ENCODE data around the gene ADORA2B.
"Not testable (repeated sequence)": the region's sequence is repeated elsewhere in the genome, so short reads cannot be mapped to it uniquely, and the experiment has no call there.

ADORA2B gene

GRCh38 chr17:15944759-15945526, at the start of gene ADORA2B:
ADORA2B (plus strand) TSS chr17:15945130; CDS start chr17:15945249, 119 bp downstream.
- DNase-seq = no peak

- DNase-seq = no peak
These were observed 48.7 kb upstream of the ADORA2B start for GRCh38 chr17:15896277-15896676.

DNA sequence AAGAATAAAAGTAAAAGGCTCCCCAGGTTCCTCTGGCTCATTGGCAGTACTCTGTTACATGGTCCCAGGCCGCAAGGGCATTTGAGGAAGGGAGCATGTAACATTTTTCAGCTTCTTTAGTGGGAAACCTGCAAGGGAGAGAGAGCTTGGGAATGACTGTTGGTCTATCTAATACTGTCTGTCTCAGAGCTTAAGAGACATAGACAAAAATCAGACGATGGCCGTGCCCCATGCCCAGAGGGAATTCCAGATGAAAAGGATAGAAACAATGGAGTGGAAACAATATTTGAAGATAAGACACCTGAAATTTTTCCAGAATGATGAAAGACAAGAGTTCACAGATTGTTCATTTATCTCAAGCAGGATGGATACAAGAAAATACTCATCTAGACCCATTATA, 48.1 kb upstream of the ADORA2B start:
- no peak for DNase-seq

- DNase-seq = not testable (repeated sequence)
These were observed 45.3 kb upstream of the ADORA2B start for GRCh38 chr17:15899596-15899995.

GRCh38 chr17:15900871-15901270, 44.1 kb upstream of the ADORA2B start:
- DNase-seq = no peak

DNA sequence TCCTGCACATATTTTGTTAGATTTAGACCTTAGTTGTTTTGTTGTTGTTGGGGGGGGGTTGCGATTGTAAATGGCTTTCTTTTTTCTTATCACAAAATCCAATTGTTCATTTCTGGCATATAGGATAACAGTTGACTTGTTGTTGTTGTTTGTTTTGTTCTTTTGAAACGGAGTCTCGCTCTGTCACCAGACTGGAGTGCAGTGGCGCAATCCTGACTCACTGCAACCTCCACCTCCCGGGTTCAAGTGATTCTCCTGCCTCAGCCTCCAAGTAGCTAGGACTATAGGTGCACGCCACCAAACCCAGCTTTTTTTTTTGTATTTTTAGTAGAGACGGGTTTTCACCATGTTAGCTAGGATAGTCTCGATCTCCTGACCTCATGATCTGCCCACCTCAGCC, 39.7 kb upstream of the ADORA2B start:
- DNase-seq = not testable (repeated sequence)

- DNase-seq = no peak
These were observed 37.6 kb upstream of the ADORA2B start for GRCh38 chr17:15907290-15907689.

DNA sequence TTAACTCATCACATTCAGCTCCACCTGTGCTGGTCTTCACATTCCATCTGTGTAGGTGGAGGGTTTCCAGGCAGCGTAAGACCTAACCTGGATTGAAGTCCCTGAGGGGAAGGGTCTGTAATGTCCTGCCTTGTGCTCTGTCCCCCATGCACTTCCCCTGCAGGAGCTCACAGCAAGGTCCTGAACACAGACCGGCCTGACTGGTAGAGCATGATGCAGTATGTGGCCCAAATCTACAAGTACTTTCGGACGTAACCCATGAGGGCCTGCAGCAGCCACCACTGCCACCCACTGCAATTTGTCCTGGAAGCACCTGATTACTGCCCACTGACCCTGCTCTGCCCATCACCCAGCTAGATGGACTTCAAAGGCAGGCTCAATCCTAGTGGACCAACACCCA, 36.6 kb upstream of the ADORA2B start:
- DNase-seq = no peak

DNA sequence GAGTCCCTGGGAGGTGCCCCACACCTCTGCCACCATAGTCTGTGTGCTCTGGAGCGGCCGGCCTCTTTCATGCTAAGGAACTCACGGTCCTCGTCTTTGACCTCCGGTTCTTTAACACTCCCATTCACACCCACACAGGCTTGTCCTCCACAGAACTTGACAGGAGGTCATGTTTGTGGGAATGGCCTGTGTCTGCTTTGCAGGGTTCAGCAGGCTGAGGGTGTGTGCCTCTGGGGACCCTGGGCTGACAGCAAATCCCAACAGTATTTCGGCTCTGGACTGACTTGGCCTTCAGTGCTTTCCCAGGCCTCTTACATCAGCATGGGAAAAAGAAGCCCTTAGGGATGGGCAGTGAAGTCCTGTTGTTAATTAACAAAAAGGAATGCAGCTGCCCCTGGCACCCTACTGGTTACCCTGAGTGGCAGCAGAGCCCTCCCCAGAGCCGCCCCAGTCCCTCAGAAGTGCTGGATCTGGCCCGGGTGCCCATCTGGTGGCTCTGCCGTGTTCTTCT, 35.4 kb upstream of the ADORA2B start:
- DNase-seq = no peak

GRCh38 chr17:15910791-15911190, 34.1 kb upstream of the ADORA2B start:
- no peak for DNase-seq

GRCh38 chr17:15911701-15912100, 33.2 kb upstream of the ADORA2B start:
- not testable (repeated sequence) for DNase-seq

- no peak for DNase-seq
These were observed 32.4 kb upstream of the ADORA2B start for GRCh38 chr17:15912416-15912955.

DNA sequence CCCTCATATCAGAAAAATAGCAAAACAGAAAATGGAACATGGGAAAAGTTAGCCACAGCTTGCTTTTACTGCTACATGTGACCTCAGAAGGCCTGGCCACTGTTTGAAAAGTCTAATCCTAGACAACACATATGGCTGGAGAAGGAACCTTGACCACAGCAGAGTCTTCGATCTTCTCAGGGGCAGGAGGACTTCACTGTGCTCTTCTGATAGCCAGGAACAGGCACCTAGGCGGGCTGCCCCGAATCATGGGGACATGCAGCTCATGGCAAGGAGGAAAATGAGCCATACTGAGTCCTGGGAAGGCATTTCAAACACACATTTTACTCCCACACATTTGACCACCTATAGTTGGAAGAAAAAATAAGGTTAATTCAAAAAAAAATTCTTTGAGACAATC, 31.1 kb upstream of the ADORA2B start:
- DNase-seq = no peak

- no peak for DNase-seq
These were observed 30.3 kb upstream of the ADORA2B start for GRCh38 chr17:15914400-15915170.

DNA sequence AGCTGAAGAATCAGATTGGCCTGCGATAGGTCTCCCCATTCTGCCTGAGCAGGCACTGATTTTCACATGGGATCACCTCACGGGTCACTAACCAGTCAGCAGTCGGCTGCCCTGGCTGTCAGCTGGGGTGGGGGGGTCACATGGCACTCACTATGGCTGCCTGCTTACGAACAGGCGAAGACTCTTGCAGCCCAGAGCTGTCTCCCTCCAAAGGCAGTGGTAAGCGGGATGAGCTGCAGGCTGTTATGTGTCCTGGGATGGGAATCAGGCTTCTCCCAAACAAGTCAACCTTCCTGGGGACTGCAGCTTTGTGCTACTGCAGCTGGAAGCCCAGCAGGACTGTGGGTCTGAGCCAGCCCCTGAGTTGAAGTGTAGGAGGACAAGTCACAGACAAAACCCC, 29.0 kb upstream of the ADORA2B start:
- DNase-seq = no peak

DNA sequence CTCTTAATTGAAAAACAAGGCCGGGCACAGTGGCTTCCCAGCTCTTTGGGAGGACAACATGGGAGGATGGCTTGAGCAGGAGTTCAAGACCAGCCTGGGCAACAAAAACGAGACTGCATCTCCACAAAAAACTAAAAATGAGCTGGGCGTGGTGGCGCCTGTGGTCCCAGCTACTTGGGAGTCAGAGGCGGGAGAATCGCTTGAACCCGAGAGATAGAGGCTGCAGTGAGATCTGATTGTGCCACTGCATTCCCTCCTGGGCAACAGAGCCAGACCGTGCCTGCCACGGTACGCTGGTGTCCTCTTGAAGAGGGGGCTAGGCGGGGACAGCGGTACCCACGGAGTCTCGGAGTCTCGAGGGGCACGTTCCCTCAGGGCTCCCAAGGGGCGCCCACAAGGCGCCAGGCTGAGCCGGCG, 27.9 kb upstream of the ADORA2B start:
- DNase-seq = no peak

DNA sequence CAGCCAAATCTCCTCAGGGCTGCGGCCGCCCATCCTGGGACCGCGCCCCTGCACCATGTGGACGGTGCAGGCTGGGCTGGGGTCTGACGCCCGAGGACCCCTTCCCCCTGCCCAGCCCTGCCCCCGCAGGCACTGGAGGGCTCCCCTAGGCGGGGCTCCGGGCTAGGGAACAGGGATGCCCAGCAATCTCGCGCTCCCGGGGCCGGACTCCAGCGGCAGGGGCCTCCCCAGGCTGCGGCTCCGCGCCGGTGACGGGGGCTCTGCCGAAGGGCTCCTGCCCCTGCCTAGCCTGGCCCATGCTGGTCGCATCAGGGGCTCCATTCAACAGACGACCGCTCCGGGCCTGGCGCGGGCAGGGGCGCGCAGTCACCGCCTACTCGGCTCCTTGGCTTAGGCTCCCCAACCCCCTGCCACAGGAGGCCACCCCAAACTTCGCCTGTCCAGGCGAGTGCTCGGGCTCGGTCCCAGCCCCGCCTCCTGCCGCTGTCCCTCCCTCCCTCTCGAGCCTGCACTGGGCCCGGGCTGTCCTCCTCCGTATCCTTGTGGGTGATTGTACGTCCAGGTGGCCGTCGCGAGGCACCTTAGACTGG, 27.4 kb upstream of the ADORA2B start:
- no peak for DNase-seq

GRCh38 chr17:15918261-15918660, 26.7 kb upstream of the ADORA2B start:
- no peak for DNase-seq

DNA sequence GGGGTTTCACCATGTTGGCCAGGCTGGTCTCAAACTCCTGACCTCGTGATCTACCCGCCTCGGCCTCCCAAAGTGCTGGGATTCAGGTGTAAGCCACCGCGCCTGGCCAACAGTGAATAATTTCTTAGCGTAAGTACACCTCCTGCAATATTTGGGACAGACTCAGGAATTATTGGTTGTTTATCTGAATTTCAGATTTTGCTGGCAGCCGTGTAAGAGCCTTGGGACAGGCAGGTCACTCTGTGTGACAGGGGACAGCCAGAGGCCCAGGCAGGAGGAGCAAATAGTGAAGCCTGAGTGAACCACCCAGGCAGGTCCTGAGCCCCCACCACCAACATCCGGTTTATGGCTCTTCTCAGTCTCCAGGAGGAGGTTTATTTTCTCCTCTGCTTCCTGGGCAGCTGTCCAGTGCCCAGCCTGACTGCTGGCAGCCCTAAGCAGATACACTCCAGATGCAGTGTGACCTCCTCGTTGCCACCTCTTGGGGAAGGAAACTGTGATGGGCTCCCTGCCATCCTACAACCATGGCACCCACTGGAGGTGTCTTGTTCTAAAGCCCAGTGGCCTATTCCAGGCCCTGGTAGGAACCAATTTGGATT, 26.2 kb upstream of the ADORA2B start:
- no peak for DNase-seq

- DNase-seq = no peak
These were observed 25.5 kb upstream of the ADORA2B start for GRCh38 chr17:15919466-15919865.

GRCh38 chr17:15920758-15921239, 24.1 kb upstream of the ADORA2B start:
- DNase-seq = no peak

- no peak for DNase-seq
These were observed 23.3 kb upstream of the ADORA2B start for GRCh38 chr17:15921640-15922039.

DNA sequence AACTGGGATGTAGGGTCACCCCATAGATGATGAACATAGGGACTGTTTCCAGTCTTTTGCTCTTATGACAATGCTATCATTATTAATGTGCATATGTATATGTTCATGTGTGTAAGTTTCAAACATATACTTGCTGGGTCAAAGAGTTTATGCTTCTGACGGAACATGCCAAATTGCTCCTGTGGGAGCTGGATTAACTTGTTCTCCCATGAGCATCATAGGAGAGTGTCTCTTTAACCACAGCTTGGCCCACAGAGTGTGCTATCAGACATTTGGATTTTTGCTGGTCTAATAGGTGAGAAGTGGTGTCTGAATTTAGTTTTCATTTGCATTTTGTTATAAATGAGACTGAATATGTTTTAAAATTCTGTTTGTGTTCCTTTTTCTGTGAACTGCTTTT, 22.3 kb upstream of the ADORA2B start:
- no peak for DNase-seq

Measured in NCI-H2107 (cell line).